HG03521 (cell line): ENCODE data around the gene TTC7B.

Experiments used
- ATAC-seq: cut with Tn5 transposase; IDR thresholded peaks from one replicate; pipeline ENCODE4 v1.9.1; 2021; ENCODE audit warnings: mild to moderate bottlenecking, moderate library complexity; ENCODE audit not compliant: unreplicated experiment

TTC7B gene

DNA sequence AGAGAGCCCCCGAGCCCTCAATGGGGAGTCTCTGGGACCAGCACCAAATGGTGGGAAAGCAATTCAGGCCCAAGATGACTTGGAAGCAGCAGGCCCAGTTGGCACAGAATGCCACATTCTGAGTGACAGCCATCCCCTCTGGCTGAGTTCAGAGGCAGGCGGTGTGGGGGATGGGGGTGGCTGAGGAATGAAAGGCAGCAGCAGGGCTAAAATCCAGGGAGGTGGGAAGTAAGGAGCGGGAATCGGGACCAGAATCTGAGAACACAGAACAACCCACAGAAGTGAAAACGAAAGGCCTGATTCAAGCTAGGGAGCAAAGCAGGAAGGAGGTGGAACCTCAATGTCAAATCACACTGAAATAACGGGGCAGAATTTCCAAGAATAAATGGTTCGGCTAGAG, 248.2 kb downstream of the TTC7B start:
- ATAC-seq, result no peak

DNA sequence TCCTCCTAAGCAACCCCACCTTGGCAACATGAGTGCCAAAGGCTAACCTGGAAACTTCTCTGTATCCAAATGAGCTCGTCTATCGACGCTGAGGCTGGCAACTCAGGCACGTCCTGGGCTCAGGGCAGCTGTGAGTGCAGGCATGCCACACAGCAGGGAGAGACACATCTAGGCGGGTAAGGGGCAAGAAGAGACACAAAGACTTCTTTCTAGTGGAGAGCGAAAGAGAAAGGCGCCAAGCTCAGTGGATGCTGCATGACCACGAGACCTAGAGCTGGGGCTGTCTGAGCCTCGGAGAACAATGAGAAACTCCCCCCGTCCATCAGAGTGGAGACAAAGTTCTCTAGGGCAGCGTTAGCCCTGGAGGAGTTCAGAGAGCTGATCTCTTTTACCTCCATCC, 249.0 kb downstream of the TTC7B start:
- ATAC-seq, result no peak

DNA sequence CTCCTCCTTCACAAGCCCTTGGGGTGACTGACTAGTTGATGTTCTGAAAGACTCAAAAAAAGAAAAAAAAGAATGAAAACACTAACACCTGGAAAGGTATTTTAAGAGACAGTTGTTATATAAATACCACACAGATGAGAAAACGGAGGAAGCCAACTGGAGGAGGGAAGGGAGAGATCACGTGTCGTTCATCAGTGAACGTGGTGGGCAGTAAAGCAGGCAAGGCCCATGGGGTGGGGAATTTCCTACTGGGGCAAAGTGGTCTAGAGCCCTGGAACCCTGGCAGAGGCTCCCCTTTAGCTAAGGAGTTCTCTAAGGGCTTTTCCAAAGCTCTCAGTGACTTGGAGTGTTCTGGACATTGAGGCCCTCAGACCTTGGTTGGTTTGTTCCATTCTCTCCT, 249.7 kb downstream of the TTC7B start:
- no peak for ATAC-seq

DNA sequence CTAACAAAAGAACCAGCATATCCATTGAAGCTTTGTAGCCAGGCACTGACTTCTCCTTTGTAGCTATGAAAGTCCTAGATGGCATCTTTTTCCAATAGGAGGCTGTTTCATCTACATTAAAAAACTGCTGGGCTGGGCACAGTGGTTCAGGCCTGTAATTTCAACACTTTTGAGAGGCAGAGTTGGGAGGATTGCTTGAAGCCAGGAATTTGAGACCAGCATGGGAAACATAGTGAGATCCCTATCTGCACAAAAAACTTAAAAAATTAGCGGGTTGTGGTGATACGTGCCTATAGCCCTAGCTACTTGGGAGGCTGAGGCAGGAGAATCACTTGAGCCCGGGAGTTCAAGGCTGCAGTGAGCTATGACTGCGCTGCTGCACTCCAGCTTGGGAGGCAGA, 251.7 kb downstream of the TTC7B start:
- ATAC-seq, result no peak

DNA sequence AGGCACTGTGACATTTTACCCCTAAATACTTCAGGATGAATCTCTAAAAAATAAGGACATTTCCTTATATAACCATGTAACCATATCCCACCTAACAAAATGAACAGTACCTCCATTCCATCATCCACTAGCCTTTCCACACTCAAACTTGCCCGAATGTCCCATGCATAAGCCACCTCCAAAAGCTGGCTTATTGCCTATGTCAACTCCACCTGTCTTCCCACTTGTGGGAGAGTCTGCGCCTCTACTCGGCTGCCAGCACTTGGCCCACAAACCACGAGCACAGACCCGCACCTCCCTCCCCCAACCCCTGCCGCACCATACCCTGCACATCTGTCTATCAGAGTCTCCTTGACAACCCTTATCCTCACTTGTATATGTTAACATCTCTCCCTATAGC, 253.6 kb downstream of the TTC7B start:
- ATAC-seq, result no peak

DNA sequence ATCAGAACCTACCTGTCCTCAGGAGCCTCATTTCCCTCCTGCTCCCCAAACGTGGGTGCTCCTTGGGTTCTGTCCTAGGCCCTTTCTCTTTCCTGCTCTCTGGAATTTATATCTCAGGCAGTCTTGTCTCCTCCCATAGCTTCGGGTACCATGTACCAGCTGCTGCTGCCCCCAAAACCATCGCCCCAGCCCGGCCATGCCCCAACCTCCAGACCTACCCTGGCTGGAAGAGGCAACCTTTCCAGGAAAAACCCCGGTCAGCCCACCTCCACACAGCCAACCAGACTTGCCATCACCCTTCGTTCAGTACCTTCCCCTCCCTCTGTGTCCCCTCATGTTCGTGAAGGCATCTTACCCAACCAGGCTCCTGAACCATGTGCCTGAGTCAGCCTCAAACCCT, 254.3 kb downstream of the TTC7B start:
- no peak for ATAC-seq

DNA sequence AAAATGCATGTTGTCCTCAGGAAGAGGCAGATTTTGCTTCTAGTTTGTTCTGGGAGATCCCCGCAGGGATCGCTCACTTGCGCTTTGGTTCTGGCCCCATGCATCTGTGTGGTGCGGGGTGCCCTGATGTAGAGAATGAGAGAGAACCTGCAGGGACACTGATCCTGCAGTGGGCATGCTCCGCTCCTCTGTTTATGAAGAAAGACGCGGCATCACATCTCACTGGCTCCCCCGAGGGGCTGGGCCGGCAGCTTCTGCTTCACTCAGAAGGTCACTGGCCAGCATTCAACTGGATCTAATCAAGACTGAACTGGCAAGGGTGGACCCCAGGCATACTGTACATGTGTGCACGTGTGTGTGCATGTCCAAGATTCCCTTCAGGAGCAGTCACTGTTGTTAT, 255.2 kb downstream of the TTC7B start:
- no peak for ATAC-seq

DNA sequence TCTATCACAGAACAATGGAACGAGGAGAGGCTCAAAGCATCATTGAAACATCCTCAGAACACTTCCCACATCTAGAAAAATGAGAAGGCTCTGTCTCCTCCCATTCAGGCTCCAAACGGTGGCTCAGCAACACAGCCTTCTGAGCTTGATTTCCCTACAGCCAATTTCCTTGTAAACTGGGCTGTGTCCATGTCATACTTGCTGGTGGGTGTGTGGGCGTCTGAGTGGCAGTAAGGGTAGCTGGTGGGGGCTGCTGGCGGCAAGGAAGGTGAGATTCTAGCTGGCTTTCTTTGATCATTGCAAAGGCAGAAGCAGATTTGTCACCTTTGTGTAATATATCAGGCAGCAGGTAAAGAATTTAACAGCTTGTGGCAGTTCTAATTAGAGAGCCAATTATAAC, 255.7 kb downstream of the TTC7B start:
- no peak for ATAC-seq

DNA sequence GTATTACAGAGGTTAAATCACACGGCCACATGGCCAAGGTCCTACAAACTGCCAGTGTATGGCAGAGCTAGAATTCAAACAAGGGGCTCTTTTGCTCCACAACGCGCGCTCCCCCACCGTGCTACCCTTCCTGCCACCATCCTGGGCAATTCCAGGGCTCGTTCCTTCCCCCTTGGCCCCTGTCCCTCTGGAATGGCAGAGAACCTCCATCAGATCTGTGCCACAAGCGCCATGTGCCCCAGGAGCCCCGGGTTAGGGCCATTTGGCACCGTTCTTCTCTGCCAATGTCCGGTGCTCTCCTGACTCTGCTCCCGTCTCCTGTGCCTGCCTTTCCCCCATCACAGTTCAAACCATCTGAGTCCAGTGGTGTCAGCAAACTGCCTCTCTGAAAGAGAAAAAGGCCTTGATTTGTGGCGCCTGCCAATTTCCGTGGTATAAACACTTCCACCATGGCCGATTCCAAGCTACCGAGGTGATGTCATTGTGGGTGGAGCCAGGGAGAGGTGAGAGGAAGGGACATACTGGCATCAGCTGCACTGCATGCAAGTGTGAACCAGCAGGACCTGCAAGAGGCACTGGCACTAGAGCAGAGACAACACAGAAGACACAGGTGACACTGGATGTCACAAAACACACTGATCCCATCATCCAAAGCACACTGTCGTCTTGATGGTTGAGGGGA, 256.3 kb downstream of the TTC7B start:
- ATAC-seq, result no peak

DNA sequence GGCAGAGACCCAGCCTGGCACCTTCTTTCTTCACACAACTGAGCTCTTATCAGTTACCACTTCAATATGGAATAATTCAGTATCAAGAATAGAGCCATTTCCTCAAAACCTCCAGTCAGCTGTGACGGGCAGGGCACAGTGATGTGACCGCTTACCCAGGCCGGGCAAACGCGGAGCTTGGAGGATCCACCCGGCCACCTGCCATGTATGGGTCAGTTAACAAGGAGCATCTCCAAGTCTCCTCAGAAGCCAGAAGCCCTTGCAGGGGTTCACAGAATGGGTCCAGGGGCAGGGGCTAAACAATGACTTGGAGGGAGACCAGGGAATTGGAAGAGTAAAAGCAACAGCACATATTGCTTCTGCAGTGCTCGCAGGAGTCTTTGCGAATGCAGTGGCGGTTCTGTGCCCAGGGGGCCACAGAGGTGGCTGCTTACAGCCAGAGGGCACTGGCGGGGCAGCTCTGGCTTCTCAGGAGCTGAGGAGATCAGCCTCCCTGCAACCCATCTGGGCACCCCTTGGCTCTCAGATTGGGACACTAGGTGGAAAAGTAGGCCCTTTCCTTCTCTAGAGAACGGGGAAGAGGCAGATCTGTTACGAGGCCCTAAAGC, 257.1 kb downstream of the TTC7B start:
- no peak for ATAC-seq

DNA sequence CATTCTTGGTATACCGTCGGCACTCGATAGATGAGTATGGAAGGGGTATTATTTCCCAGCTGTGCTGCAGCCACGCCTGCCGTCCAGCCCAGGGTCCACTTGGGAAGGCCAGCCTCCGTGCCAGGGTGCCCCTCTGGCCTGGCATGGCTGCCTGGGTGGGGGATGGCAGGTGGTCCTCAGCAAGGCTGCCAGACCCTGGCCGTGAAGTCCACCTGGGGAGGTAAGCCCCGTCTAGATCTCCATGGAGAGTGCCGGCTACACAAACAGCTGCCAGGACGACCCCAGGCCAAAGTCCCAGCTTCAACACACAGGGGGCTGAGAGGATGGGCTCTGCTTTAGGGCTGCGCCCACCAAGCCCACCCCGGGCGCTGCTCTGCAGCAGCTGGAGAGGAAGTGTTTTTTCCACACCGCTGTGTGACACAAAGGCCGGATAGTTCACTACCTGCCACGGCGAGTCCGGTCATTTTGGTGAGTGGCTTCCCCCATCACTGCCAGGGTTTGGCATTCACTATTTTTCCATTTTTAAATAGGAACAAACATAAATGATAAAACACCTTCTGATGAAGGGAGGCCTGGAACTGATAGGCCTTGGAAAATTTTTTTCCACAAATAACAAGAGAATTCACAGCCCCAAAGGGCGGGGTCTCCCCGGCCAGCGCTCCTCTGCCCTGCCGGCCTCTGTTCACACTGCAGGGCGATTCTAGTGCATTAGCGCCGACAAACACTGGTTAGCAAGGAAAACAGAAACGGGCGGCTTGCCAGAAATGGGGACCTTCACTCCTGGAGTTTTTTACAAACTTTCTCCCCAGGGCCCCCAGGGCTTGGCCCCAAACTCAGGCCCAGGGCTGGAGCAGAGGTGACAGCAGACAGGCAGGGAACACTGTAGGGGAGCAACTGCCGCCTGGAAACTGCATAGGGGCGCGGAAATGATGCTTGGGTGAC, 257.9 kb downstream of the TTC7B start:
- ATAC-seq, result no peak

DNA sequence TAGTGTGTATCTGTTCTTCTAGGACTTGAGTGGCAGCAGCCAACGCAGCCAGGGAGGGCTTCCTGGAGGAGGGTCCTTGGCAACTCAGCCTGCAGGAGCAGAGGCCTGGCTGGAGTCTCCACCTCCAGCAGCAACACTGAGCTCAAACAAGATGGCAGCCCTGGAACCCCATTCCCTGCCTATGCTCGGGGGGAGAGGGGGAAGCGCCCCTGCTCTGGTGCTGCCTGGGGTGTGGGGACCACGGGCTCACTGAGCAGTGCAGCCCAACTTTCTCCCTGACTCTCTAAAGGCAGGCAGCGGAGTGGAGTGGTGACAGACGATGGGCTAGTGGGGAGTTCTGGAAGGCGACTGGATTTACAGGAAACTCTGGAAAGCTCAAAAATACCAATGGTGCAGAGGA, 258.7 kb downstream of the TTC7B start:
- no peak for ATAC-seq

DNA sequence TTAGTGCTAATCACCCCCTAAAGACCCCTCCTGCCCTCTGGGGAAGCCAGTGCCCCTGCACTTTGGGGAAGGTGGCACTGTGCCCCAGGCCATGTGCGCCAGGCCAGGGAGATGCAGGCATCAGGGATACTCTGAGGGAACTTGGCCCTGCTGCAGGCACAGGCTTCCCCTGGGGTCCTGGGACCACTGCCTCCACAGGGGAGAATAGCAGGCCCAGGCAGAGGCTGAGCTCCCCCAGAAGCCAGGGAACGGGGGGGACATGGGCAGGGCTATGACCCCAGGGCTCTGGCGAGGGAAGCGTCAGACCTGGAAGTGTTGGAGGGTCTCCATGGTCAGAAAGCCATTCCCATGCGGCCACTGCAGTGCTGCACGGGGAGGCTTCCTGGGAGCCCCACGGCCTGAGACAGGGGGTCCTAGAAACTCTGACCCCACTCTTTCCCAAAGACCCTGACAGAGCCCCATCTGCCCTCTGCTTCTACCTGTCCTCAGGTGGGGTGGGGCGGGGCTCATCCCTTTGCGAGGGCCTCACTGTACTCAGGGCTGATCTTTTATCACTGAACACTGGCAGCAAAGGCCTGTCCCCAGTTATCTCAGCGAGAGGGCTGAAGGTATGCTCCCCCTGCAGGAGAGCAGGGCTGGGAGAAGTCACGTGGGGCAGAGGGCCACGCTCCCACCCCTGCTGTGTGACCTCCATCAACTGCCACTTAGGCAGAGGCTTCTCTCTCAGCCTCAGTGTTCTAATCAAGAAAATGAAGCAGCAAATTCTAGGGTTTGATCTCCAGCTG, 259.4 kb downstream of the TTC7B start:
- ATAC-seq, result no peak

DNA sequence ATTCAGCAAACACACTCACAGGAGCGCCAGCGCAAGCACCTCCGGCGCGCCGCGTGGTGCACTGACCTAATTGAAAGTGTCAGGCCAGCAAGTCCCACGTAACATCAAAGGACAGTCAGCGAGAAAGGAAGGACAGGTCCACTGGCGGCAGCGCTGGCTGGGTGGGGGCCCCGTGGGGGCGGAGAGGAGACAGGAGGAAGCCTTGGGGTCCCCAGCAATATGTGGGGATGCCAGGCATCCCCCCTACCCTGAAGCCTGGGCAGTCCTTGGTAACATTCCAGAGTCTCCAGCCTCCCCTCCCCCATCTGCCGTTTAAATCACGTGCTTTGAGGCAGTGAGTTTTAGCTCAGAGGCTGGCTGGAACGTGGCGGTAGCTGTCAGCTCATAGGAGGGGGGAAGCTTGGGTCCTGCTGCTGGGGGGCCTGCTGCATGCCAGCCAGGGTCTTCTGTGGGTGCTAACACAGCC, 260.2 kb downstream of the TTC7B start:
- ATAC-seq, result no peak

DNA sequence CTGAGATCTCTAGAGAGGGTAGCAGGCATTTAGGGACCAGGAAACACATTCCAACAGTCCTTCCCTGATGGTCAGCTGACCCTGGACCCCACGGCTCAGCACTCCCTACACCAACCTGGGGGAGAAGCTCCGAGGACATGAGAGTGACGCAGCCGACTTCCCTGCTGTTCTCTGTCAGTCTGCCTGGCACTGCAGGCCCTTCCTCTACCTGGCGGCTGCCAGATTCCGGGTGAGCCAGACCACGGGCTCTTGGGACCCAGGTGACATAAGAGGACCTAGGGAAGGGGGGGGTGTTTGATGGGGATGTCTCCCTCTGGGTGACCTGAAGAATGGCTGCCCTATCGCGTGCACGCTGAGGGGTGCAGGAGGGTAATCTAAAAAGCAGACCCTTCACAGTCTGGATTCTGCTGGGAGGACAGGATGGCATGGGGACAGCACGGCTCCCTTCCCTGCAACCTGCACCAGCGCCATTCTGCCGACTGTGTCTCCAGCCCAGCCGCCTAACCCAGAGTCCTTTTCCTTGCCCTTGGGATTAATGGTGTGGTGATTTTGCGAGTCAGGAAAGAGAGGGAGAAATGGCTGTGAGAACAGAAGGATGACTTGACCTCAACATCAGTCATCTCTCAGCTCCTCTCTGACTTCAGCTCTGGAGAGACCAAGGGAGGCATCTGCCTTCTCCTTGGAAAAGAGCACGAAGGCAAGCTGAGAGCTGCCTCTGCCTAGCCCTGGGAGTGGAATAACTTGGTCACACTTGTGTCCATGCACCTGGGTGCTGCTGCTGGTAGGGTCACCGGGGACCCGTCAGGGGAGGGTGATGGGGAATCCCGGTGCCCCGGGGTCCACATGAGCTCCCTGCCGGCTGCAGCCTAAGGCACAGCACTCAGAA, 260.9 kb downstream of the TTC7B start:
- no peak for ATAC-seq

DNA sequence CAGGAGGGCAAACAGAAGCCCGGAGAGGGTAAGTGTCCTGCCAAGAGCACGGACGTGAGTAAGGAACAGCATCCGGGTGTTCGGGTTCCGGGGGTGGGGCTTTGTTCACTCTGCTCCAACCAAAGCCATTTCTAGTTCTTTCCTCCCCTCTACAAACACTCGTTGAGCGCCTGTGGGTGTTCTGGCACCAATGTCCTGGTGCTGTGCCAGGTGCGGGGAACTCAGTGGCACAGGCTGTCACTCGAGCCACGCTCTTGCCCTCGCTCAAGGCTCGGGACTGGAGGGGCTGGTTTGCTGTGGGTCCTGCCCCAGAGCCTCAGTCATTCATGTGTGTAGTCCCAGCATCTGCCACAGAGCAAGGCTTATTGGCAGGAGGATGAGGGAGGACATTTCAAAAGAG, 261.9 kb downstream of the TTC7B start:
- no peak for ATAC-seq

DNA sequence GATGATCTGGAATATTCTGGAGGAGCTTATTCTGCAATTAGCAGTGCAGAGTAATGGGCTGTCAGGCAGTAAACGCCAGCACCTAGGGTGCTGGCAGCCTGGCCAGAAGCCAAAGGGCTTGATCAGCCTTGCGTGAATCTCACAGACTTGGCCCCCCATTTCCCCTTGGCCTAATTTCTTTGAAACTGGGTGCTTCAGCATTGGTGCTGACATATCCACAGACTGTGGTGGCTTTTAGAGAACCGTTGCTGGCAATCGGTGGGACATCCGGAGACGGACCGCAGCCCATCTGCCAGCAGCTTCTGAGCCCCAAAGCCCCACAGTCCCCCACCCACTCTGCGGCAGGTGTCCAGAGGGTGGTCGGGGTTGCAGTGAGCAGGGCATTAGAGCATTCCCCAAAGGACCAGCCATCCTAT, 262.3 kb downstream of the TTC7B start:
- ATAC-seq, result no peak

DNA sequence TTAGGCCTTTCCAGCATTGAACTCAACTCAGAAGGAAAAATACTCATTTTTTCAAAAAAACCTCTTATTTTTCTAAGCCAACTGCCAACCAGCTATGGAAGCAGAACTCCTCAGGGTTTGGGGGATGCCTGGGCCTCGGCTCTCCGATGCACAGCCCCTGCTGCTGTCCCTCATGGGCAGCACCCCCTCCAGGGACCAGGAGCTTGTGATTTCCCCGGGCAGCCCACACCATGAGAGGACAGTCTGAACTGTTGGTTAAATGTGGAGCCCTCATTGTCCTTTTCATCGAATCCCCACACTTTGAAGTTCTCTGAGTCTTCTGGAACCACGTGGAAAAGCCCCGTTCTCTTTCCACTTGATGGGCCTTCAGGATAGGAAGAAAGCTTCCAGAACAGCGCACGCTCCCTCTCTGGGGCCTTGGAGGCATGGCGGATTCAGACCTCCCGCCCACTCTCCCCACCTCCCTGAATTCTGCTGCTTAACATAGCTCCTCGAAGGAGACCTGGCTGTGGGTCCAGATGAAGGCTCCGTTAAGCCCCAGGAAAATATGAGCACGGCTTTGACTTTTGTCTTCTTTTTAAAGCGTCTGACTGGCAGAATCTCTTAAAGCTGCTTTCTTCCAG, 262.8 kb downstream of the TTC7B start:
- ATAC-seq, result no peak

DNA sequence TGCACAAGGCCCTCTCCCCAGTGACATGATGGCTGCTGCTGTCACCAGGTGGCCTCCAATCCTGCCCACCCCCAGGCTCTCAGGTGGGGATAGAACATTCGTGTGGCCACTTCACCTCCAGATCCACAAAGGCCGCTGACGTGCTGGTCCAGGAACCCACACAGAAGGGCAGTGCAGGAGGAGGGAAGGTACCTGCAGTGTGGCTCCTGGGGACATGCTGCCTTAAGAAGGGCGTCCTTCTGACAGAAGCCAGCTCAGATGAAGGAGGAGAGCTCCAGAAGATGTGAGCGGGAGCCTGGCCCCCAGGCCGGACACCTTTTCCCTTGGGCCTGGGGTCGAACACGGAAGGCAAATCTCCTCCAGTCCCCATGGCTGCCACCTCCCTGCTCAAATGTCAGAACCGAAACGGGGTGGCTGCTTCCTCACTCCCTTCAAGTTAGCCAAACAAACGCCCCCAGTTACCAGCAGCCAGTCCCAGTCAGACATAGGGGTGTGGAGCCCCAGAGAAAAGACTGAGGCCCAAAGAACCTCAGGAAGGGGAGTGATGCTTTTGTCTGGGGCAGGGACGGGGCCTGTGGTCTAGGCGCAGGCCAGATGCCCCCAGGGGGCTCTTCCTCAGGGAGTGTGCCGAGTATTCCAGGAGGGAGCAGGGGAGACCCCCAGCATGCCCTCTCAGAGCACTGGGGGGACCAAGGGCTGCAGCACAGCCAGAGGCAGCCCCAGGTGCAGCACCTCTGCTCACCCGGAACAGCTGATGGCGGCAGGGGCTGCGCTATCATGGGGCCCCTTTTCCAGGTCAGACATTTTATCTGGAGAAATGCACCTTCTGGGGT, 263.5 kb downstream of the TTC7B start:
- no peak for ATAC-seq
